HG03521 (cell line): ENCODE measurements around the gene PTPN18.
"Not testable (repeated sequence)": the region's sequence is repeated elsewhere in the genome, so short reads cannot be mapped to it uniquely, and the experiment has no call there.

ENCODE experiments used
- ATAC-seq: cut with Tn5 transposase; IDR thresholded peaks from one replicate; pipeline ENCODE4 v1.9.1; 2021; ENCODE audit warnings: mild to moderate bottlenecking, moderate library complexity; ENCODE audit not compliant: unreplicated experiment

PTPN18 gene

GRCh38 chr2:130380096-130380934 lies 24.5 kb downstream of the PTPN18 start:
- ATAC-seq = no peak

GRCh38 chr2:130381145-130381544 lies 25.3 kb downstream of the PTPN18 start:
- no peak for ATAC-seq

- ATAC-seq = no peak
Observed at GRCh38 chr2:130381619-130382018, 25.8 kb downstream of the PTPN18 start.

- ATAC-seq = no peak
Observed at GRCh38 chr2:130382313-130382917, 26.6 kb downstream of the PTPN18 start.

DNA sequence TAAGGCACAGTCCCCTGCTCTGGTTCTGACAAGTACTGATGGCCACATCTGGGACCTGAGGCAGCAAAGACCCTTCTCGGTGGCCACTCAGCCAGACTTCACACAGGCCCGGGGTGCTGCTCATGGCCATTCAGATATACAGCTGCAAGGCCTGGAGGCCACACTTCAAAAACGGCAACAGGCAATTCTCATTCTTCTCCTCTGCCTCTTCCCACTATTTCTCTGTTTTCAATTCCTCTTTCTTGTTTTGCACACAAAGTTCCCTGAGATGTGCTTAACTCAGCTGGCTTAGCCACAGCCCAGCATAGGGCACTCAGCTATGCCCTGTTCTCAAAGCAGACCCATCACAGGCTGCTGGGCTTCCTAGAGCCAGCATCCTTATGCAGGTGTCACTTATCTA lies 29.9 kb downstream of the PTPN18 start:
- no peak for ATAC-seq

- no peak for ATAC-seq
Observed at GRCh38 chr2:130387071-130387400, 31.2 kb downstream of the PTPN18 start.

DNA sequence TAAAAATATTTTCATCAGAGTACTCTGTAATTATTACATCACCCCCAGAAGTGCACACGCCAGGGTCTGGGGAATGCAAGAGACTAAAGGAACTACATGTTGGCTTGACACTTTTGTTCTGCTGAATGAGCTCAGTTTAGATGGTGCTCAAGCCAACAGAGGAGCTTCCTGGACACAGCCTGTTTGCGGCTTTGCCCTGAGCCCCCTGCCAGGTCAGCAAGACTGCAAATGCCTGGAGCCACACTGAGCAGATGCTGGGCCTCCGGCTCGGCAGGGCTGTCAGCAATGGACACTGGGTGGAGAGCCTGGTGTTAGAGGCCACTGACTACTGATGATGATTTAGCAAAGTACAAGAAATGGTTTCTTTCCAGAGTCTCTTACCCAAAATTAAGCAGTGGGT lies 31.9 kb downstream of the PTPN18 start:
- no peak for ATAC-seq

DNA sequence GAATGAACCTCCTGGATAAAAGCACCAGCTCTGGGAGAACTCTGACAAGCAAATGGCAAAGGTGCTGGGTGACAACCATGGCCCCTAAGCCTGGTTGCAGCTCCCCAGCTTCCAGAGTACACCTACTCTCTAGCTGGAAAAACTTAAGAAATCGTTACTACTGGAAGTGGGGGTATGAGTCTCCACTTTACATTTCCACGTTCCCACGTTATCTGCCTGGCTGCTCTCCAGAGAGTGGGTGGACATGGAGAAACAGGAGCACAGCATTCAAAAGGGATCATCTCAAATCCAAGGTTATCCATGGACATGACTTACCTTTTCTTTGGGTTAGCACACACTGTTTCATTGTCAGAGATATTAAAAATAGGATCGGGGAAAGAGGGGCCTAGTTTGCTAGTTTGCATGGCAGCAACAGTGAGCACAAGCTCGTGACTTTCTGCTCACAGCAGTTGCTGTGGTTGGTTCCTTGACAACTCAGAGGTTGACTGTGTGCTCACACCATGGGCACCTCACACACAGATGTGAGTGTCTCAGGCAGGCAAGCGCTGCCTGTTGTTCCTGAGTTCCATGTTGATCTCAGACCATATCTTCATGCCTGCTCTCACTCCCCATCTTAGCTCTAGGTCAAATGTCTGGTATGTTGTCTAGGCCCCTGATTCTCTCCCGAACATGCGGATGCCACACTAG lies 32.5 kb downstream of the PTPN18 start:
- ATAC-seq = no peak

- no peak for ATAC-seq
Observed at GRCh38 chr2:130389358-130389757, 33.5 kb downstream of the PTPN18 start.

- ATAC-seq = no peak
Observed at GRCh38 chr2:130389783-130390182, 33.9 kb downstream of the PTPN18 start.

- peak; percentile 3 for ATAC-seq
Observed at GRCh38 chr2:130390460-130391057, 34.7 kb downstream of the PTPN18 start.

DNA sequence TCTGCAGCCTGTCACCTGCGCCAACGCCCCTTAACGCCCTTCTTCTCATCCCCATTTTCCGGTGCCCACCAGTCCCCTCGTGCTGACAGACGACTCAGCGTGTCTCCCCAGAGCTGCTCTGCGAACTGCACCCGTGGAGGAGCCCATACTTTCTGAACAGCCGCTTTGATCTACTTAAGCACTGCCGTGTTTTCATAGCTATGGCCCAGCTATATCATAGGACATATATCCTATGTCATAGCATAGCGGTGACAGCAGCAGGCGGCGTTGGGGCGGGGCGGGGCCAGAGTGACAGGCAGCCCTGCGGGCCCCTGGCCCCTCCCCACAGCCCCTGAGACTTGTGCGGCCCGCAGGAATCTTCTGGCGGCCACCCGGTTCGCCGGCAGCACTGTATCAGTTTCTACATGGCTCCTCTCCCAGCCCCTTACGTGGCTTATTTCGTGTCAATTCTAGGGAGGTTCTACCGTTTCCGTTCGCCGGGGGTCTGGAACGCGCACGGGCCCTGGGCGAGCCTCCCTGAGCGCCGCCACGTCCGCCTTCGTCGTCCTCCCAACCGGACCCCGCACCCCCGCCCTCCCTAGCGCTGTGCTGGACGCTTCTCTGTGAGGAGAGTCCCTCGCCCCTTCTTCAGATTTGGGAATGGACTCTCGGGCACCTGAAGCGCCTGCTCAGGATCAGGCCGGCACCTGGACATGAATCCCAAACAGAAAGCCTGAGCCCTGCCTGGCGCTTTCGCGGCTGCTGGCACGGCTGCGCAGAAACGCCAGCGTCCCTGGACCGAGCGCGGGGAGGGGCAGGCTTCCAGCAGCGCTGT lies 35.4 kb downstream of the PTPN18 start:
- ATAC-seq = peak; percentile 90

DNA sequence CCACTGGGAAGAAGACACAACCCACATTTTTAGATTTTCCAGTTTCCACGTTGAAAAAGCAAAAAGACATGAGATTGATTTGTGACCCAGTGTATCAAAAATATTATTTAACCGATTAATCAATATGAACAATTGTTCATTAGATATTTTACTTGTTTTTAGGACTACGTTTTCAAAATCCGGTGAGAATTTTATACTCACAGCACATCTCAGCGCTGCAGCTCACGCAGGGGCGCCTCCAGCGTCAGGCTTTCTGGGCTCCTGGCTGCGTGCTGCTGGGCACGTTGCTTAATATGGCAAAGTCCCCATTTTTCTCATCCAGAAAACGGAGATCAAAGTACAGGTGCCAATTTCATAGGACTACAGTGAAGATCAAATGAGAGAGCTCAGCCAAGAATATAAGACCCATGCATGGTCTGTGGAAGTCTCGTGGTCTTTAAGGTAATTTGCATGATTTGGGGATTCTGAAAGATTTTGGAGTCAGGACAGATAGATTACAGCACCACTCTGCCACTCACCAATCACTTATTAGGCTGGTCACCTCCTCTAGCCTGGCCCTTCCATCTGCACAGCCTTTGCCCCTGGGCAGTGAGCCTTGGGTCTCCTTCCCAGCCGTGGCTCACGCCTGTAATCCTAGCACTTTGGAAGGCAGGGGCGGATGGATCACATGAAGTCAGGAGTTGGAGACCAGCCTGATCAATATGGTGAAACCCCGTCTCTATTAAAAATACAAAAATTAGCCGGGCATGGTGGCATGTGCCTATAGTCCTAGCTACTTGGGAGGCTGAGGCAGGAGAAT lies 36.2 kb downstream of the PTPN18 start:
- ATAC-seq = no peak

DNA sequence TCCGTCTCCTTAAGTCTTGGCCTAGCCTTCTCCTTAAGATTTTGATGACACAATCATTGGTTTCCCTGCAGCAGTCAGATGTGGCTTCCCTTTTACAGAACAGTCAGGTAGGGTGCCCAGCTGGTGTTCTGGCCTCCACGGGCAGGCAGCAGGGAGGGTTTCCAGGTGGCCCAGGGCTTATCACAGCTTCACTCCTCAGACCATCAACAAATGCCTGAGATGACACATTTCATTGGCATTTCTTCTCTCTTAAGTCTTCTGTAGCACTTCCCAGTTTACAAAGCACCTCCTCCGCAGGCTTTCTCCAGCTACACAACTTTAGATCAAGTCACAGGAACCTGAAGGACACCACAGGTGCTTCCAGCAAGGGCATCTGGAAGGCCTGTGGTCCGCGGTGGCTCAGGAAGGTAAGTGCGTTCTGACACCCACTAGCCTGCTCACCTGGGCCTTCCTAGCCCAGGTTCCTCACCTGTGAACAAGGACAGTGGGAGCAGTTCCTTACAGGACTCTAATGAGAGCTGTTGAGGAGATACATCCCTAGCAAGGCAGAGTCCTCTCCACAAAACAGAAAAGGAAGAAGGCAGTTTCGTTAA lies 37.6 kb downstream of the PTPN18 start:
- no peak for ATAC-seq

DNA sequence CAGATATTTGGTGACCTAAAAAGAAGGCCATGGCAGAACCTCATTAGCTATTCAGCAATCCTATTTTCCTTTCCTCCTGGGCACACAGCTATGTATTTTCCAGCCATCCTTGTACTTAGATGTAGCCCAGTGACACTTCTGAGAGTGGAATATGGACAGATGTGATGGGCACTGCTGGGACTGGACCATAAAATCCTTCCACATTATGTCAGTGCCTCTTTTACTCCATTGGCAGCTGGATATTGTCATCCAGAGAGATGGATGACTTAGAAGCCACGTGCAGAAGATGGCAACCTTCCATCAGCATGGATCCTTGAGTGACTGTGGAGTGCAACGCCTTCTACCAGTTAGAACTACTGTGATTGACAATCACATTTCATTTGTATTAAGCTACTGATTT lies 50.4 kb downstream of the PTPN18 start:
- ATAC-seq = not testable (repeated sequence)

DNA sequence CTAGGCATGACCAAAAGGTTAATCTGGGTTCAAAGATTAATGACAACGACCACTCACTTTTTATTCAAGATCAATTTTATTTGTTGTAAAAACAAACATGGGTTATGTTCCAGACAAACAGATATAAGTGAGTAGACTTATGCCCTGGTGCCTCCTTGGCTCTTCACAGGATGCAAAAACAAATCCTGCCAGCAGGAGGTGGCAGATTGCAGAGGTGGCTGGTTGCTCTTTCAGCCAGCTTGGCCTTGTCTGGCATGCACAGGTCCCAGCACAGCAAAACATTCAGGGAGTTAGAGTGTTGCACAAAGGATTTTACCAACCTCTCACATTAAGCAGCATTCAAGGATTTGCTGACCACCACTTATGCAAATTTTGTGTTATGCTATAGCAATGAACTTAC lies 60.8 kb downstream of the PTPN18 start:
- not testable (repeated sequence) for ATAC-seq

GRCh38 chr2:130418845-130419244 lies 63.0 kb downstream of the PTPN18 start:
- ATAC-seq = not testable (repeated sequence)
